SH-SY5Y (cell line): ENCODE results near the gene GNA15.

ENCODE experiments used
- GATA2 ChIP-seq: IDR thresholded peaks from 2 replicates; pipeline ENCODE4 v1.6.1; 2011; ENCODE audit warnings: mild to moderate bottlenecking, low read depth, low read length
- GATA3 ChIP-seq: IDR thresholded peaks from 2 replicates; pipeline ENCODE4 v1.6.1; 2011; ENCODE audit warnings: low read depth, mild to moderate bottlenecking, low read length, moderate library complexity

GNA15 gene

GRCh38 chr19:3159565-3159964 lies 23.7 kb downstream of the GNA15 start:
- TF ChIP-seq GATA3 (no peak), GATA2 (no peak)

GRCh38 chr19:3160219-3160618 lies 24.4 kb downstream of the GNA15 start:
- no peak for TF ChIP-seq GATA3
- no peak for TF ChIP-seq GATA2

DNA sequence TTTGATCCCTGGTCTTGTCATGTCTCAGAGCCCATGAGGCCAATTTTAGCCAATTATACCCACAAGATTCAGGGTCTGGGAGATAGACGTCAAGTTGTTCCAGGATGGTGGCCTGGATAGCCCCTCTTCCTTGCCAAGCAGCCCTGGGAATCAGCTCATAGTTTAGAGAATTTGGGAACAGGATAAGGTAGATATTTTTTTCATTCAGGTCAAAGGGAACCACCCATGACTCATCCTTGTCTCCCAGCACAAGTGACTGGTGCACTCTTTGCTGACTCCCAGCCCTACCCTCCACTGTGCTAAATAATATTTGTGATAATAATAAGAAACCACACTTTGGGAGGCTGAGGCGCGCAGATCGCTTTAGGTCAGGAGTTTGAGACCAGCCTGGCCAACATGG lies 25.6 kb downstream of the GNA15 start:
- TF ChIP-seq GATA3 (no peak), GATA2 (no peak)

- no peak for TF ChIP-seq GATA2
Observed at GRCh38 chr19:3162418-3163229, 26.8 kb downstream of the GNA15 start.

DNA sequence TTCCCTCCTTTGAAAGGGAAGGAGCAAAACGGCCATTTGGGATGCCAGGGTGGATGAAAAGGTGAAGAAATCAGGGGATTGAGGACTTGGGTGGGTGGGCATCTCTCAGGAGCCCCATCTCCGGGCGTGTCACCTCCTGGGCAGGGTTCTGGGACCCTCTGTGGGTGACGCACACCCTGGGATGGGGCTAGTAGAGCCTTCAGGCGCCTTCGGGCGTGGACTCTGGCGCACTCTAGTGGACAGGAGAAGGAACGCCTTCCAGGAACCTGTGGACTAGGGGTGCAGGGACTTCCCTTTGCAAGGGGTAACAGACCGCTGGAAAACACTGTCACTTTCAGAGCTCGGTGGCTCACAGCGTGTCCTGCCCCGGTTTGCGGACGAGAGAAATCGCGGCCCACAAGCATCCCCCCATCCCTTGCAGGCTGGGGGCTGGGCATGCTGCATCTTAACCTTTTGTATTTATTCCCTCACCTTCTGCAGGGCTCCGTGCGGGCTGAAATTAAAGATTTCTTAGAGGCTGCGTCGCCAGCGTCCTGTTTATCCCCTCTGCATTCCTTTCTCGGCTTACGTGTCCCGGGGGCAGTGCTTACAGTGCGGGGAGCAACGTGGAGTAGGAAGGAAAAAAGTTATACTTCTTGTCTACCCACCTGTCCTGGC lies 27.5 kb downstream of the GNA15 start:
- no peak for TF ChIP-seq GATA2
- TF ChIP-seq GATA3 = no peak

DNA sequence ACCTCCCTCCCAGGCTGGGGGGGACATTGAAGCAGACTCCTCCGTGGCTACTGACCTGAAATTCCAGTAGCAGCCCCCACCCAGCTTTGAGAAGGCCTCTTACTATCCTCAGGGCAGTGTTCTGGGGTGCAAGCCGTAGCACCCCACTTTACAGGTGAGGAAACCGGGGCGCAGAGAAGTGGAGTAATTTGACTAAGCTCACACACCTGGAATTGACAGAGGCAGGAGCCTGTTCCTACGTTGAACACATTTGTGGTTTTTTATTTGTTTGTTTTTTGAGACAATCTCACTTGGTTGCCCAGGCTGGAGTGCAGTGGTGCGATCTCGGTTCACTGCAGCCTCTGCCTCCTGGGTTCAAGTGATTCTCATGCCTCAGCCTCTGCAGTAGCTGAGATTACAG lies 28.1 kb downstream of the GNA15 start:
- TF ChIP-seq GATA2 (no peak), GATA3 (no peak)

GRCh38 chr19:3167533-3168272 lies 31.9 kb downstream of the GNA15 start:
- TF ChIP-seq GATA3 (no peak), GATA2 (no peak)

GRCh38 chr19:3171894-3172672 lies 36.2 kb downstream of the GNA15 start:
- TF ChIP-seq GATA3 (no peak), GATA2 (no peak)

GRCh38 chr19:3175781-3176714 lies 40.2 kb downstream of the GNA15 start:
- TF ChIP-seq GATA3 (no peak), GATA2 (no peak)

- no peak for TF ChIP-seq GATA3
Observed at GRCh38 chr19:3176715-3177501, 41.1 kb downstream of the GNA15 start.

GRCh38 chr19:3178377-3178972 lies 42.6 kb downstream of the GNA15 start, which contains the start of gene S1PR4:
Gene S1PR4, plus strand, starts transcription at chr19:3178769. Its CDS starts 24 bp downstream, at chr19:3178793.
- TF ChIP-seq GATA3 (no peak), GATA2 (no peak)

- TF ChIP-seq GATA2 (no peak), GATA3 (no peak)
Observed at GRCh38 chr19:3178973-3179738, 43.3 kb downstream of the GNA15 start.

GRCh38 chr19:3179739-3180293 lies 44.0 kb downstream of the GNA15 start:
- TF ChIP-seq GATA2 (no peak), GATA3 (no peak)
